Right forelimb (tissue), 1 donor: Measurements from ENCODE around the gene CXCR5.

Source experiments
- DNase-seq: peaks from one replicate; pipeline ENCODE4 v3.0.0-alpha.2; 2018

The CXCR5 gene

DNA sequence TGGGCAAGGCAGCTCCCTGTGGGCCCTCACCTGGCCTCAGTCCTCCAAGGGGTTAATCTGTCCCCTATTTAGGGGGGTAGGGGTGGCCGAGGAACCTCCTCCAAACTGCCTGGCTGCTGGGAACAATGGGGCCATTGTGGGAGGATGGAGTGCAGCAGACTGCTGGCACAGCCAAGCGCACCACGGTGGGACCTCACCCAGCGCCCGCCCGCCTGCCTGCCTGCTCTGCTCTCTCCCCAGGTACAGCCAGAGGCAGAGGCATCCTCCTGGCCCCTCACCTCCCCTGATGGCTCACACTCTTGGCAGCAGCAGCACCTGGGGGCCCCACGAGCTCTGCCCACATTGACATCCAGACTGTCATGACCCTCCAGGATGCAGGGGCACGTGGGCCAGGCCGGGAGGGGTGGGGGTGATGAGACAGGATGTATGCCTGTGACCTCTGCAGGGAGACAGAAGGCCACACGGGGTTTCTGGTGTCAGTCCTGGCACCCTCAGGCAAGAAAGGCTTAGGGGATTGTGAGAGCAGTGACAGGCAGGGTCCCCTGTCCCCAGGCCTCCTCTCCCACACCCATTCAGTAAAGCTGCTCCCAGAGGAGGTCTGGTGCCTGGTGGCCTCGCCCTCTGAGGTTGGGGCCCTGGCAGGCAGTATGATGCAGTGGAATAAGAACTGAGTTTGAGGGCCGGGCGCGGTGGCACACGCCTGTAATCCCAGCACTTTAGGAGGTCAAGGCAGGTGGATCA lies 30.7 kb downstream of the CXCR5 start:
- DNase-seq: no peak

DNA sequence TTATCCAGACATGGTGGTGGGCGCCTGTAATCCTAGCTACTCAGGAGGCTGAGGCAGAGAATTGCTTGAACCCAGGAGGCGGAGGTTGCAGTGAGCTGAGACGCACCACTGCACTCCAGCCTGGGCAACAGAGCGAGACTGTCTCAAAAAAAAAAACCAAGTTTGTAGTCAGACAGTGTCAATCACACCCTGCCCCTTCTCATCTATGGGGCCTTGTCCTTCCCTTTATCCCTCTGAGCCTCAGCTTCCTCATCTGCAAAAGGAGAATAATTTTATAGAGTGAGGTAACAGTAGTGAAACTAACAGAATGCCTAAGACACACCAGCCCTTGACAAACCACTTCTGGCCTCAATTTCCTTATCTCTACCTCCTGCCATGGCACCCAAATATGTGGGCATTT lies 31.3 kb downstream of the CXCR5 start:
- DNase-seq: no peak

GRCh38 chr11:118915396-118915795 lies 31.7 kb downstream of the CXCR5 start:
- DNase-seq: no peak

- no peak for DNase-seq
Observed at GRCh38 chr11:118915941-118916841, 32.5 kb downstream of the CXCR5 start.

- DNase-seq: no peak
Observed at GRCh38 chr11:118916842-118917388, 33.2 kb downstream of the CXCR5 start.

GRCh38 chr11:118917481-118918127 lies 33.9 kb downstream of the CXCR5 start:
- no peak for DNase-seq

- peak; percentile 83 for DNase-seq
Observed at GRCh38 chr11:118918128-118918685, 34.5 kb downstream of the CXCR5 start.

- no peak for DNase-seq
Observed at GRCh38 chr11:118918686-118919280, 35.1 kb downstream of the CXCR5 start.

DNA sequence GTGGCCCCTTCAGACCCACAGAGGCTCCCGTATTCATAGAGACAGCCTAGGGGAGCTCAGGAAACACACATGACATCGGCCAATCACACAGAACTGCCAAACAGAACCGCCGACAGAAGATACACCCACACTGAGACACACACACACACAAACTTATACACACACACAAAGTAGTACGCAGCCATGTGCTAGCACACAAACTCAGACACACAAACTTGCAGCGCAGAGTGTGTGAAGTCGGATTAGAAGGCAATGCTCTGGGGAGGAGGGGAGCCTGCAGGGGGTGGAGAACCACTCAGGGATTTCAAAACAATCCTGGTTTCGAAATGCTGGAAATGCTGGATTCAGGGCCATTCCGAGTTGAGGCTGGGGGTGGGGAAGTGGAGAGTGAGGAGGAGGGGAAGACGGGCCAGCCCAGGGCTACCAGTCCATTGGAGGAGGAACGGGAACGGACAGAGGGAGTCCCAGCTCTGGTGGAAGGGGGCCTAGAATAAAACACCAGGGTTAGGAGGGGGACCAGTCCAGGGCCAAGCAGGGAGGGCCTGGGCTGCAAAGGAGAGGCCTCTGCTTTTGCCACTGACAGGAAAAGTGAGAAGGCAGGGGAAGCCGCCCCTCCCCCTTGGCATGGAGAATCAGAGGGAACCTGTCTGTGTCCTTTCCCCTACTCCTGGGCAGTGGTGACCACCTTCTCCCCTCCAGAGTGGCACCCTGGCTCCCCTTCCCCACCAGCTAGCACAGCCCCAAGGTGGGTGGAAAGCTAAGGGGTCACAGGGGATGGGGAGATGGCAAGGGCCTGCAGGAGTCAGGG lies 37.6 kb downstream of the CXCR5 start:
- peak; percentile 48 for DNase-seq

- DNase-seq: no peak
Observed at GRCh38 chr11:118921929-118922744, 38.4 kb downstream of the CXCR5 start.

DNA sequence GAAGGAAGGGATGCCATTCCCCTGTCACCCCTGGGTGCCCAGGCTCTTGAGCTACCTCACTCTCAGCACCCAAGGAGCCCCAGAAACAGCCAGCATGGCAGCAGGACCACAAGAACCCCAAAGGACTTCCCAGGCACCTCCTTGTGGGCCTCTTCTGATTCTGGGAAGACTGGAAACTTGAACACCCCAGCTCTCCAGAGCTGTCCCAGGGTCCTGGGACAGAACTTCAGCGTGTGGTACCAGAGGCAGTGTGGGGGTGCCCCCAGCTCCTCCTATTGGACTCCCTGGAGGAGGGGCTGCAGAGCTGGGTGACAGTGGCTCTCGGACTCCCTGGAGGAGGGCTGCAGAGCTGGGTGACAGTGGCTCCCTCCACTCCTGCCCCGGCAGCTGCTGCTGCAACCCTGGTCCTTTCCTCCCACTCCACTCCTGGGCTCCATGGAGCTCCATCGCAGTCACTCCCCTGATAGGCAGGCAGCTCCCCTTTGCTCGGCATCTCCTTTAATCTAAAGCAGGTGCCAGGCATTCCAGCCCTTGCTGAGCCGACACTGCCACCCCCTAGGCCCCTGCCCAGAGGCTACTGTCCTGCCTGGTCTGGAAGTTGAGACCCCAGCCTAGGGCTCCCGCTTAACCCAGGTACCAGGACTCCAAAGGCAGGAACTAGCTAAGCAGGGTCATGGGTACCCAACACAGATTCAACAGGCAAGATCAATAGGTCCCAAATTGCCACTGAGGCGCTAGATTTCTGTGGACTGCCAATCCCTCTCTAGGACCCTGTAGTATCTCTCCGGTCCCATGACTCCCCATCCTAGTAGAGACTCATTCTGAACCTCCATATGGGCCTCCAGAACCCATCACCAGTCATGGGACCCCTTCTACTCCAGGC lies 39.3 kb downstream of the CXCR5 start:
- DNase-seq: no peak

- DNase-seq: no peak
Observed at GRCh38 chr11:118923721-118924587, 40.3 kb downstream of the CXCR5 start.

DNA sequence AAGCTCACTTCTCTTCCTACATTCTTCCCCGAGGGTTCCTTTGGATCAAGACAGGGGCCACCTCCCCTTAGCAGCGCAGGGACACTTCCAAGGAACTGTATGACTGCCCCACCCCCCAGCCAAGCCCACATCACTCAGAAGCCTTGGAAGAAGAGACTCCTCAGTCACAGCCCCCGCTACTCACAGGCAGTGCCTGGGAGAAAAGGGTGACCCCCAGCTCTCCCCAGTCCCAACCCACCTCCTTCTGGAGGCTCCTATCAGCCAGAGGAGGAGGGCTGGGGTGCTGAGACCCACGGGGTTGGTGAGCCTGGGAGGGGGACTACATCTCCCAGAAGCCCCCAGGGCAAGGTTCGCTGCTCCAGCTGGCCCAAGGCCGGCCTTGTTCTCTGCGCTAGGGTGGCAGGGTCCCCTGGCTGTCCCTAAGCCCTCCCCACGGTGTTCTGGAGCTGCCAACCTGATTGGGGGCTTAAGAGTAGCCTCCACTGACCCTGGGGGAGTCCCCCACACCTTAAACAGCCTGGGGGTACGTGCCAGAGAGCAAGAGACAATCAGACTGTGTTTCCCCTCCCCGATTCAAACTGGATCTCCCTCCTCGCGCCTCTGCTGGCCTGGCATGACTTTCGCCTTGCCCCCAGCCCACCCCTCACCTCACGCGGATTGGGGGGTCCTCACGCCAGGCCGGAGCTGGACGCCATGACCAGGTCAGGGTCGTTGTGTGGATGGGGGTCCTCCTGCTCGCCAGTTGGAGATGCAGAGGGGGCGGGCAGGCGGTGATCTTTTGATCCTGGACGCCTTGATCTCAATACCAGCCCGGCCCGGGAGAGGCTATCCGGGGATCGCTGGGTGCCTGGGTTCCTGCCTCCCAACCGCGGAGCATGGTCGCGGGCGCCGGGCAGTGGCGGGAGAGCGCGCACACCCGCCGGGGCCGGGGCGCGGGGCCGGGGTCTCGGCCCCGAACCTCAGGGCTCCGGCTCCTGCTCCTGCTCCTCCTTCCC lies 41.2 kb downstream of the CXCR5 start:
- DNase-seq: peak; percentile 79

DNA sequence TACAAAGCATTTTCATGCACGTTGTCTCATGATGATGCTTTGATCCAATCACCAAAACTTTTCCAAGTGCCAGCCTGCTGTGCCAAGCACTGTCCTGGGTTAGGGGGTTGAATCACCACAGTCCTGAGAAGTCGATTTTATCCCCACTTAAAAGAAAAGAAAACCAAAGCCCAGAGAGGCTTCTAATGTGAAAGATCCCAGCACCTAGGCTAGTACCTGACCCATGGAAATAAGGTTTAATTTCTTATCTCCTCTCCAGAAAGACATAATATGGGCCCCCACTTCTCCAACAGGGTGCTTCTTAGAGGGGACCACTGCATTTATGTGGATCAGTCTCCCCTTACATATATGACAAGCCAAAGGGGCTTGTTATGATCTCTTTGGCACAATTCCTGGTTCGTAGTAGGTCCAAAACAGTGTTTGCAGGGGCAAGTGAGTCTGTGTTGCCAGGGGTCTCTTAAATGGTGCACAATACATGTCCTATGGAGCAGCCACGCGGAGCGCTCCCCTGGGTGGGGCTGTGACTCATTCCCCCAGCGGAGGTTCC lies 43.9 kb downstream of the CXCR5 start:
- DNase-seq: no peak

DNA sequence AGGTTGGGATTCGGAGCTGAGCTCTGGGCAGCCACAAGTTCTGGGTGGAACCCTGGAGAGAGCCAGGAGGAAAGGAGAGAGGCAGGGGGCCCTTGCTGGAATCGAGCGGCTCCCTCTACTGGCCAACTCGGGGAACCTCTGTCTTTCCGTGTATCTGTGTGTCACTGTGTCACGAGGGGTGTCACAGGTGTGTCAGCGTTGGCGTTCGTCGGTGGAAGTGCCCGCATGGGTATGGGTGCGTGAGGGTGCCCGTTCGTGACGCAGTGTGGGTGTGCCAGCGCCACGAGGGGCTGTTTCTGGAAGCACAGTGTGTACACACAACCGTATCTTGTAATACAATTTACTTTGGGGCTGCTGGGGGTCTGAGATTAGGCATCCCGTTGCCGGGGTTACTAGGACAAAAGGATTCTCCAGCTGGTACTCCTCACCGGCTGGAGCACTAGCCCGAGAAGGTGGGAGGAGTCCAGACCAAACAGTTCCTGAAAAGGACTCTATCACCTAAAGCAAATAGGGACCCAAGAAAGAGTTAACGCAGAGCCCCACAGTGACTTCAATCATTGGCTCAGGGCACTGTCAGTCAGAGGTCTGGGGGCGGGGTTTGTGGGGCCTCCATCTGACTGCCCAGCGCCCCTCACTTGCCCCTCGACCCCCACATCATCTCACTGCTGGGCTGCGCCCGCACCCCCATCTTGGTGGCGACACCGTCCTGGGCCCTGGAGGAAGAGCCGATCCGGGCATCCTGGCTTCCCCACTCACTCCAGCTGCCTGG lies 44.6 kb downstream of the CXCR5 start:
- peak; percentile 98 for DNase-seq

- peak; percentile 94 for DNase-seq
Observed at GRCh38 chr11:118928870-118929500, 45.3 kb downstream of the CXCR5 start.
